Epithelial cell of proximal tubule (primary cell): Measurements from ENCODE around the gene LRRC74B. TPM values are rescaled to one million over a fixed set of nuclear protein-coding genes. Genes with fewer than 3 reads are reported as not detected.

Experiments used
- DNase-seq: peaks from one replicate; pipeline ENCODE4 v3.0.0-alpha.2; 2011; ENCODE audit warnings: low read depth
- H3K4me3 ChIP-seq: 2 replicates; pipeline ENCODE4 v1.5.1; 2011; ENCODE audit warnings: low read depth, mild to moderate bottlenecking, low read length
- CTCF ChIP-seq: conservative IDR thresholded peaks from 2 replicates; pipeline ENCODE4 v1.5.1; 2012; ENCODE audit warnings: low read depth, mild to moderate bottlenecking, low read length
- total RNA-seq: library from RNA; depleted of rRNA; stranded (reverse); fragments of >200 nt; gene quantifications from 2 replicates; pipeline ENCODE4 v1.2.3, GENCODE V29; 2015

Gene LRRC74B
- total RNA-seq, 1 donor from 2014 or later, result not detected

GRCh38 chr22:21108379-21109115 lies 62.8 kb downstream of the LRRC74B start:
- TF ChIP-seq CTCF, result no peak
- H3K4me3 ChIP-seq, result no peak overlapping the region
- DNase-seq, result no peak

Other genes with a start within 250 kb of the LRRC74B start
- gene PI4KA, start 187.1 kb upstream of the LRRC74B start, total RNA-seq, result 24.1 and 30.5 TPM in 2 replicates
- 13.0 and 16.0 TPM in 2 replicates for gene SNAP29, start 186.9 kb upstream of the LRRC74B start, total RNA-seq
- gene CRKL, start 128.5 kb upstream of the LRRC74B start, total RNA-seq, result 42.6 and 53.6 TPM in 2 replicates
- gene AIFM3, start 78.7 kb upstream of the LRRC74B start, total RNA-seq, result 0.65 and 1.8 TPM in 2 replicates
- 16.7 and 33.1 TPM in 2 replicates for gene LZTR1, start 63.6 kb upstream of the LRRC74B start, total RNA-seq
- gene THAP7, start 43.8 kb upstream of the LRRC74B start, total RNA-seq, result 24.6 and 36.6 TPM in 2 replicates
- not detected in 2 replicates for gene P2RX6, start 30.8 kb upstream of the LRRC74B start, total RNA-seq
- gene SLC7A4, start 13.4 kb upstream of the LRRC74B start, total RNA-seq, result 0.29 and 1.8 TPM in 2 replicates